Embryonic facial prominence (tissue), 1 donor: Measurements from ENCODE around the gene VTI1A.
"Not testable (repeated sequence)": the region's sequence is repeated elsewhere in the genome, so short reads cannot be mapped to it uniquely, and the experiment has no call there.

Source experiments
- DNase-seq: peaks from one replicate; pipeline ENCODE4 v3.0.0-alpha.2; 2016; ENCODE audit errors: extremely low spot score

VTI1A gene

DNA sequence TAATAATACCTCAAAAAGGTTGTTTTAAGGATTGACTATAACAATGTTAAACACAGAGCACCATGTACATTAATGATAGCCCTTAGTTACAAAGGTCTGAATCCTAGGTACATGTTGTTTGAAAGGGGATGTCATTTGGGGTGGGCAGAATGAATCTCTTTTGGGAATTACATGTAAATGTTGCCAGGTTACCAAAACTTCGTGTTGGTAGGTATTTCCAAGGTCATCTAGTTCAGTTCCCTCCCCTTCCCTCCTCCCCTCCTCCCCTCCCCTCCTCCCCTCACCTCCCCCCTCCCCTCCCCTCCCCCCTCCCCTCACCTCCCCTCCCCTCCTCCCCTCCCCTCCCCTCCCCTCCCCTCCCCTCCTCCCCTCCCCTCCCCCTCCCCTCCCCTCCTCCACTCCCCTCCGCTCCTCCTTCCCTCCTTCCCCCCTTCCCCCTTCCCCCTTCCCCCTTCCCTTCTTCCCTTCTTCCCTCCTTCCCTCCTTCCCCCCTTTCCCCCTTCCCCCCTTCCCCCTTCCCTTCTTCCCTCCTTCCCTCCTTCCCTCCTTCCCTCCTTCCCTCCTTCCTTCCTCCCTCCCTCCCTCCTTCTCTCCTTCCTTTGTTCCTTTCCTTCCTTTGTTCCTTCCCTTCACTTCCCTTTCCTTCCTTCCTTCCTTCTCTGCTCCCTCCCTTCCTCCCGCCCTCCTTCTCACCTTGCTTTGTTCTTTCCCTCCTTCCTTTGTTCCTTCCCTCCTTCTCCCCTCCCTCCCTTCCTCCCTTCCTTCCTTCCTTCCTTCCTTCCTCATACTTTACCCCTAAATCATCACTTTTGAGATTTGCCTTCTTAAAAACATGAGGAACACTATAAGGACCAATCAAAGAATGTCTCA, 8.1 kb downstream of the VTI1A start:
- DNase-seq = no peak

DNA sequence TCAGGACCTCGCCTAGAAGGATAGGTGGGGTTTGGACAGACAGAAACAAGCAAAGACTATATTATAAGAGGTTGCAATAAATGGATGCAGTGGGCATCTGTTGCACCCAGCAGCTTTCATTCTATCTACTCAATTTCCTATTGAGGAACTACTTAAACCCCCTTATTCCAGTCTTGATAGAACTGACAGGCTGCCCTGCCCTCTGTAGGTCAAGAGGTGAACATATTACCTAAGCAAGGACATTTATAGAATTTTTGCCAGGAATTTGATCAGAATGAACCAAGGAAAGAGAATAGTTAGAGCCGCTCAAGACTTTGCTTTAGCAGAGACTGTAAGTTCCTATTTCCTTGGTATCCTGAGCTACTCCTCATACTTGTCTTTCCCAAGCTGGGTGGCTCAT, 9.5 kb downstream of the VTI1A start:
- DNase-seq = no peak

DNA sequence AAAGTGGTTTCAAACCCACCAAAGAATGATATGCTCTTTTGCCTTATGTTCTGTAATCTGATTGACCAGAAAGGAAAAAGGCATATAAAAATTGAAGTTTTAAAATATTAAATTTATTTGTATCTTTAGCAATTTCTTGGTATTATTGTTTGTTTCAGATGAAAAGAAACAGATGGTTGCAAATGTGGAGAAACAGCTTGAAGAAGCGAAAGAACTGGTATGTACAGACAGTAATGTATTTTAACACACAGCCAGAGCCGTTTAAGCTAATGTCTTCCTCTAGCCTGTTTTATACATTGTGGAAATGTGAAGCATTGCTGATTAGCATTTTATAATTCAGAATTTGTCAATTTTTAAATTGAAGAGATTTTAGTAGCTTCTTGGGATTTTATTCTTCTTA, 13.4 kb downstream of the VTI1A start:
- DNase-seq = no peak

DNA sequence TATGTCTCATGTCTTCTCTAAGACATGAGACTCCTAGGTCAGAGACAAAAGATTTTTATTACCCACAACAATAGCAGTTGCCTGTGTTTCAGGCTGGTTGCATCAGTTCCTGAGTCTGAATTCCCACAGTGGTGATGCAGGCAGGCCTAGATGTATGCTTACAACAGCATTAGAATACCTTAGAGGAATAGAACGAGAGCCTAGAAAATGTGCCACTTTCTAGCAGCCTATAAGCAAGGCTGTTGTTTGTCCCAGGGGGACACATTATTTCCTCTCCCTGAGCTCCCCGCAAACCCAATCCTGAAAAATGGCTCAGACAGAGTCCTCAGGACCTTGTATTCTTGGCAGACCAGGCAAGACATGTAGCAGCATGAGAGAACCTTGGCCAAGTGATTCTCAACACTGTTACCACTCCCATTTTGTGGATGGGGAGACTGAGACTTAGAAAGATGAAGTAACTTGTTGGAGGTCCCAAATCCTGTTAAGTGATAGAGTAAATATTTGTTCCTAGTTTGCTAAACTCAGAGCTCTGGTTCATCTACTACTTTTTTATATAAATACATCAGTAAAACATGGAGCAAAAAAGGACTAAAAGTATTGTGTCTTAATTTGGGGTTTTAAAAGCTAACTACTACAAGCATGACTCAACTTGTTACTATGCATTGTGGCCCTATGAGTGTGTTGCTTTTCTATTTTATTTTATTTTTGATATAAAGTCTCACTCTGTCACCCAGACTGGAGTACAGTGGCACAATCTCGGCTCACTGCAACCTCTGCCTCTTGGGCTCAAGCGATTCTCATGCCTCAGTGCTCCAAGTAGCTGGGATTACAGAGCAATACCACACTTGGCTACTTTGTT, 14.2 kb downstream of the VTI1A start:
- no peak for DNase-seq

DNA sequence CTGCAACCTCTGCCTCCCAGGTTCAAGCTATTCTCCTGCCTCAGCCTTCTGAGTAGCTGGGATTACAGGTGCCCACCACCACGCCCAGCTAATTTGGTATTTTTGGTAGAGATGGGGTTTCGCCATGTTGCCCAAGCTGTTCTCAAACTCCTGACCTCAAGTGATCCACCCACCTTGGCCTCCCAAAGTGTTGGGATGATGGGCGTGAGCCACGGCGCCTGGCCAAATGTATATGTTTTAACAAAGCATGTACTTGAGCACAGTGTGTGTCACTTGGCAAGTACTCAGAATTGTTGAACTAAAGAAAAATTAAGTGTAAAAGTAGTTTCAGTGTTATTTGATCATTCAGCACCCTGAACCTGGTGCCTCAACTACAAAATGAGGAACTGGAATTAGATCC, 17.1 kb downstream of the VTI1A start:
- DNase-seq = not testable (repeated sequence)

DNA sequence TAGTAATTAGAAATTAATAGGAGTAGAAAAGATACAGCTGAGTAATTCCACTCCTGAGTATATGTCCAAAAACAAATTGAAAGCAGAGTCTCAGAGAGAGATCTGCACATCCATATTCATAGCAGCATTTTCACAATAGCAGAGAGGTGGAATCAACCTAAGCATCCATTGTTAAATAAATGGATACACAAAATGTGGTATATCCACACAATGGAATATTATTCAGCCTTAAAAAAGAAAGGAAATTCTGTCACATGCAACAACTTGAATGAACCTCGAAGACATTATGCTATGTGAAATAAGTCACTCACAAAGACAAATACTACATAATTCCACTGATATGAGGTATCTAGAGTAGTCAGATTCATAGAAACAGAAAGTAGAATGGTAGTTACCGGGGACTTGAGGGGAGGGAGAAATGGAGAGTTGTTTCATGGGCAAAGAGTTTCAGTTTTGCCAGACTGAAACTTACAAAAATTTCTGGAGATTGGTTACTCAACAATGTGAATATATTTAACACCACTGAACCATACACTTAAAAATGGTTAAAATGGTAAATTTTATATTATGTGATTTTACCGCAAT, 18.4 kb downstream of the VTI1A start:
- DNase-seq = no peak

DNA sequence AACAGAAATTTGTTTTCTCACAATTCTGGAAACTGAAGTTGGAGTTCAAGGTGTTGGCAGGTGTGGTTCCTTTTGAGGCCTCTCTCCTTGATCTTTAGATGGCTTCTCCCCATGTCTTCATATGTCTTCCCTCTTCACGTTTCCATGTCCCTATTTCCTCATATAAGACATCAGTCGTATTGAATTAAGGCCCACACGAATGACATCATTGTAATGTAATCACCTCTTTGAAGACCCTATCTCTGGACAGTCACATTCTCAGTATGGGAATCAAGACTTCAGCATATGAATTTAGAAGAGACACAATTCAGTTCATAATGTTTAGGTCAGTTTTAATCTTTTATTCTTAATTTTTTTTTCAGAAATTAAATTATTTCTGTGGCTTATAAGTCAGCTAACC, 19.8 kb downstream of the VTI1A start:
- DNase-seq = no peak

DNA sequence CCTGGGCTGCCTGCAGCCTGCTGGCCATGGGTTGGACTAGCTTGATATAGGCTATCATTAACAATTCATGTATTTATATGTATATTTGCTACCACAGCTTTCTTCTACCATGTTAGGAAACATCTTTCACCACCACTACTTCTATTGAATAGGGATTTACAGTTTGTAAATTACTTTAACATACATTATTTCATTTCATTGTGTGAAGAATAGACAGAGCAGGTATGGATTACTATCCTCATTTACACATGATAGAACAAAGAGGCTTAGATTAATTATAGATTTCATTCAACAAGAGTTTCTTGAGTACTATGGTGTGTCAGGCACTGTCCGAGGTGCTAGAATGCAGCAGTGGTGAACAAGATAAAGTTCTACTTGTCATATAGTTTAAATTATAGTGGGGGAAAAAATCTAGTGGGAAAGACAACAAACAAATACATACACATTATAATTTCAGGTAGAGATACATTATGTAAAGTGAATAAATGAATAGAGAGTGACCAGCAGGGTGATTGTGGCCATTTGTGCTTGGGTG, 20.6 kb downstream of the VTI1A start:
- no peak for DNase-seq

DNA sequence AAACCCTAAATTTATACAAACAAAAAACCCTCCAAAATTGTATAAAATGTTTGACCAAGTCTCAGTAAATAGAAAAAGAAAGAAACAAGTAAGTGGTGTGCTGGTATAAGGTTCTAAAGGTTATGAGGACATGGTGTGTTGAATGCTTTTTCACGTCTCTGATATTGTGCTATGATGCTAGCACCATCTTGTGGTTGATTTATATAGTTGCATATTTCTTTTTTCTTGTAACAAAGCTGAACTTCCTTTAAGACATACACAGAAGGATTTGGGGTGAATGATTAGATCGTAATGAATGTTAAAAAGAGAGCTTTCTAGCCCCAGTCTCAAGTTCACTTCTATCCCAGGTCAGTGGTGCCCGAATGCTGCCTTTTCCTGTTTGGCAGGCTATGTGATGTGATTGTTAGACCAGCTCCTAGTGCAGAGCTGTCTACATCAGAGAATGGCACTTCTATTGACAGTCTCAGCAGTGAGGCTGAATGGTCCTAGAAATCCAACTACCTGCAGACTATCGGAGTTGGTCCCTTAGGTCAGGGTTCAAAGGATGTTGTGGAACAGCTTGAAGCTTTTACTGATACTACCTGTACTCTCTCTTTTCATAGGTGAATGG, 25.0 kb downstream of the VTI1A start:
- peak; percentile 26 for DNase-seq

DNA sequence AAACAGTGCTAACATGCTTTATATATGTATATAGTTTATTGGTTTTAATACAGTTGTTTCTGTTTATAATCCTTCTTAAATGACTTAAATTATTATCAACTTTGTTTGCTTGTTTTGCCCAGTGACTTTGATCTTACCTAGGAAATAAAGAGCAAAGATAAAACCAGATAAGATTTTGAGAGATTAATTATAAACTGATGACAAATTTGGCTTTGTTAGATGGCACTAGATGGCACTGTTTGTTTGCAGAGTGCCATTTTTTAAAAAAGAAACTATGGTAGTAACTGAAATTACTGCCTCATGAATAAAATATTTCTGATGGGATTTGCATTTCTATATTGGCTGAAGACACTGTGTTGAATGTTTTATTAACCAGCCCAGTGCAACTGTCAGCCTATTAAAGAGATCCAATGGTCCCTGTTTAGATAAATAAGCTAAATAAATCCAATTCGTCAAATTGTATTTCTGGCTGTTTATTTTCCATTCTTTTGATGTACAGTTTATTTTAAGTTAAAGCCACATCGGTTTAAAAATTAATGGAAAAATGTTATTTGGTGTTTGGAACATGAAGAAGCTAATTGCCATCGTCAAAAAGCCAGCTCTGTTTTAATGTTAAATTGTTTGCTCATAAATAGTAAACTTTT, 28.7 kb downstream of the VTI1A start:
- DNase-seq = no peak

DNA sequence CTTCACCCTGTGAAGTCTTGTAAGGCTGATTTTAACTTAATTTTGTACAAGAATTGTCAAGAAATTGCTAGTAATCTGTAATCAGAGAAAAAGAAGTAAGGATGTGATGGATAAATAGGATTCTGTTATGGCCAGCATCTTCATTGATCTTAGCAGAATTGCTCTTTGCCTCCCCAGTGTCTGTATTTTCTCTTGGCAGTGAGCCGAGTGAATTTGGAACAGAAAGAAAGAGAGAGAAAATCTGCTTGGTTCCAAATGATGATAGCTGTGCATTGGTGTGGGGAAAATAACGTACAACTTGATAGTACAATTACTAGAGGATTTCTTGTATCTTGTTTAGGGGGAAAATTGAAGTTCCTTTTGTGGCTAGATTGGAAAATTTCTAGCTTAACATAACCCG, 34.6 kb downstream of the VTI1A start:
- no peak for DNase-seq

DNA sequence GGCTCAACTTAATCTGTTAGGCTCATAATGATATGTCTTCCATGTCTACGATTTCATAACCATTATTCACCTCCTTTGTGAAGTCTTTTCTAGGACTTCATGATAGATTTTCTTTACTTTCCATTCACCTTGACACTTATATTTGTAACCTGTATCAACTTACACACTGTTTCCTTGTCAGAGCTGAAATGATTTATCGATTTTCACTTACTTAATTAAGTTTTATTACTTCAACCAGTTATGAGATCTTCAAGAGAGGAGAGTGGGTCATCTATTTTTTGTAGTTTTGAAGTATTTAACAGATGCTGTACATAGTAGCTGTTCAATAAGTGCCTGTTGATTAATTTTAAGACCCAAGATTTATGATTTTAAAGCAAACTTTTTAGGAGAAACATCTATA, 37.4 kb downstream of the VTI1A start:
- no peak for DNase-seq

DNA sequence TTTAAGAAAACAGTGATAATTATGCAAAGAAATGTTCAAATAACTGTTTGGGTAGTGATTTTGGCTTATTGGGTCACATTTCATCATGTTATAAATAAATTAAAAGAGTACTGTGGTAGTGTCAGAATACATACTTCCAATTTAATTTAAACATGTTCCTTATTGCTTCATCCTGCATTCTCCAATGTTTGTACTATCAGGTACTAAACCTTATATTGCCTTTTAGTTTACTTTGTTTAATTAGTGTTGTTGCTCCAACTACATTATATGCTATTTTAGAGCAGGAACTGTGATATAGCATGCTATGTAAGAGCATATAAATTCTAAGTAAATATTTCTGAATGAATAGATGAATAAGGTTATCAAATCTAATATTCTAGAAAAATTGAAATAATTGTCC, 40.9 kb downstream of the VTI1A start:
- DNase-seq = no peak

DNA sequence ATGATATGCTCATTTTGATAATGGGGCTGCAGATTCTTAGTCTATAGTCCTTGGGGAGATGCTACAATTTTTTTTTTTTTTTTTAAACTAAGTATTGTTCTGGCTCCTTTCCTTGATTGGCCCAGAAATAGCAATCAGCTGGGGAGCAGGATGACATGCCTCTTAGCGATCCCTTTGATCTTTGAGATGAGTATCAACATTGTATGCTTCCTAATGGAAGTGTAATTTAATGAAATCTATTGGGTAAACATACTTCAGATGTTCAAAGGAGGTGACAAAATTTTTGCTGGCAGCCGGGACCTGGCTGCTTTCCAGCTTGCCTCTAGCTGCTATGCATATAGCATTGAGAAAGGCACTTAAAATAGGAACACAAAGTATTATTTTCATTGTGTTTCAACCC, 43.5 kb downstream of the VTI1A start:
- DNase-seq = no peak

DNA sequence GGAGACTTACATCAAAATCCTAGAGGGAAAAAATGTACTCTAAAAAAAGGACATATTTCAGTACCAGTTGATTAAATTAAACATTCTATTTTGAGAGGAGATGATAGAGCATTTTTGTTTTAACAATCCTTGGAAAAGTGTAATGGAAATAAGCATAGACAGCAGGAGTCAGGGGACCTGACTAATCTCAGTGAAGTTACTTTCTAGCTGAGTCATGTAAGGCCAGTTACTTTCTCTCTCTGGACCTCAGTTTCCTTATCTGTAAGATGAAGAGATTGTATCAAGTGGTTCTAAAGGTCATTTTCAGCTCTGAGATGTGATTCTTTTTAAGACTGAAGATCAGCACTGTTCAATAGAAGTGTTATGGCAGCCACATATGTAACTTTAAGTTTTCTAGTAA, 44.1 kb downstream of the VTI1A start:
- DNase-seq = no peak

DNA sequence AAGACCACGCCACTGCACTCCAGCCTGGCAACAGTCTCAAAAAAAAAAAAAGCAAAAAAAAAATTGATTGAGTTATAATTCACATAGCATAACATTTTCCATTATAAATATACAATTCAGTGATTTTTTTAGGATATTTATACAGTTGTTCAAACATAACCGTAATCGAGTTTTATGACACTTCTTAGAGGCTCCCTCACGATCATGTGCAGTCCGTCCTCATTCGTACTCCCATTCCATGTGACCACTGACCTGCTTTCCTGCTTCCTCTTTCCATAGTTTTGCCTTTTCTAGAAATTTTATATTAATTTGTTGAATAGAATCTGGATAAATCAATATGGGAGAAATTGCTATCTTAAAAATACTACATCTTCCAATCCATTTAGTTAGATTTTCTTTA, 45.7 kb downstream of the VTI1A start:
- DNase-seq = no peak

DNA sequence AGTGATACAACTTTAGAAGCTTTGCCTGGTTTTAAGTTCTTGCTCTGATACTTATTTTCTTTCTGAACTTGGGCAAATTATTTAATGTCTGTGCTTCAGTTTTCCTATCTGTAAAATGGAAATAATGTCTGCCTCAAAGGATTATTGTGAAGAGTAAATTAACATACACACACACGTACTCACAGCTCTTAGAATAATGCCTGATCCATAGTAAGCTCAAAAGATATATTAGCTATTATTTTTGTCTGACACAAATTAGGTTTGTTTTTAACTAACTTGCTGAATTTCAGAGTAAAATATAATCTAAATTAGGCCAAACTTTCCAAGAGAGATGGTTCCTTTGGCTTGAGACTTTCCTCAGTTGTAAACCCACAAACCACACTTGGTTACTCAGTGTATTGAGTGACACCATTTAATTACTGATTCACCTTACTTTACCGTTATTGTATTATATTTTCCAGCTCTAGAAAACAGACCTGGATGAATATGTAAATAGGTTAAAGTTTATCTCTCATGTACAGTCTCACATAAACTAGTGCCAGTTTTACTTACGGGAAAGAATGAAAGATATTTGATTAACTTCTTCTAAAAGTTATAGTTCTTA, 50.4 kb downstream of the VTI1A start:
- DNase-seq = no peak

DNA sequence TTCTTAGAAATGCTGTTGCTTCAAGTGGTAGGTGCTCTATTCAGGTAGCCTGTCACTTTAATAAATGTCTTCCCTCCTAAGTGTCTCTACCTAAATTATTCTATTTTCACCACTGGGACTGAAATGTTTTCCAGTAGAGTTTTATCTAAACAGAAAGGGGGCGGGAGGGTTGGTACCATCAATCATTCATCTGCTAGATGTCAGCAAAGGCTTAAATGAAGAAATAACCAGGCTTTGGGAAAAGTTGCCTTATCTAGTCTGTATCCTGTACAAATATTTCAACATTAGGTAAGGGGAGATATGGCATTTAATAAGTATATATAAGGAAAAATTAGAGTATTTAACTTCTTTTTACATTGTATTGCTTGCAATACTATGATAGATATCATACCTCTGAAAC, 51.8 kb downstream of the VTI1A start:
- no peak for DNase-seq

DNA sequence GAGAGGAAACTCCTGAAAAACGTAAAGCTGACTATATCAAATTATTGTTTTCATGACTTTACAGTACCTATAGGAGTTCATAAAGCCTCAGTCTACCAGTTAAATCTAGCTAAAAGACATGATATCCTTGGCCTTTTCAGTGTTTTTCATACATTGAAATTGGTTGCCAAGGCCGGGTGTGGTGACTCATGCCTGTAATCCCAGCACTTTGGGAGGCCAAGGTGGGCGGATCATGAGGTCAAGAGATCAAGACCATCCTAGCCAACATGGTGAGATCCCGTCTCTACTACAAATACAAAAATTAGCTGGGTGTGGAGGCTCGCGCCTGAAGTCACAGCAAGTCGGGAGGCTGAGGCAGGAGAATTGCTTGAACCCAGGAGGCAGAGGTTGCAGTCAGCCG, 53.0 kb downstream of the VTI1A start:
- not testable (repeated sequence) for DNase-seq

DNA sequence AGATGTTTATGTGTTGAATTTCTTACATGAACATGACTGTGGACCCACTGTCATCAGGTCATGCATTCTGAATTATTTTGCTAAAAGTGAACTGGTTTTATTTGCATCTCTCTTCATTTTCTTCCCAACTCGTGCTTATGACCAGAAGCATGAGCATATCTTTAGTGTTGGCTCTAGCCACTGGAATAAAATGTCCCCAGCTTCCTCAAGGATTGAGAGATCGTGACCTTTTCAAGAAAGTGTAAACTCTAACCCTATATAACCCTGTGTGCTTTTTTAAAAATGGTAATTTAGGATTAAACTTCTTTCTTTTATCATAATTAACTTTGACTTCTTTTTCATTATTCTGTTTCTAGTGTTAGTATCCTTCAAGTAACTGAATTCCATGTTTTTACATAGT, 55.5 kb downstream of the VTI1A start:
- DNase-seq = no peak

DNA sequence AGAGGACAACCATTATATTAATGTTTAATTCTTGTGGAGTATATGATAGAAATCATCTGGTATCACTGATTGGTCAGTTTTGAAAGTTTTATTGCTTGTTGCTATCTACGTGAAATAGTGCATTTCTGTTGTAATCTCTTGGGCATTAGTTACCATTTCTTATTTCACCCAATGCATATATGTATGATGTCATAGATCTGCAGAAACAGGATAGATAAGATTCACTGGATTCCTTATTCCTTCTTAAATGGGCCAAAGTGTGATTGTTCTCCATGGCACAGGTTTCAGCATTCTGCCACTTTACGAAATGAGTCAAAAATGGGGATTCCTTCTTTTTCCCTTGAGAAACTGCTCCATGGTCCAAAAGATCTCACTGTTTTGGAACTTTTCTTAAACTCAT, 56.6 kb downstream of the VTI1A start:
- no peak for DNase-seq
